ENCODE results near the gene H2BW1.
"Not testable (repeated sequence)": the region's sequence is repeated elsewhere in the genome, so short reads cannot be mapped to it uniquely, and the experiment has no call there.

H2BW1 gene, protein sequence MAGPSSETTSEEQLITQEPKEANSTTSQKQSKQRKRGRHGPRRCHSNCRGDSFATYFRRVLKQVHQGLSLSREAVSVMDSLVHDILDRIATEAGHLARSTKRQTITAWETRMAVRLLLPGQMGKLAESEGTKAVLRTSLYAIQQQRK

DNA sequence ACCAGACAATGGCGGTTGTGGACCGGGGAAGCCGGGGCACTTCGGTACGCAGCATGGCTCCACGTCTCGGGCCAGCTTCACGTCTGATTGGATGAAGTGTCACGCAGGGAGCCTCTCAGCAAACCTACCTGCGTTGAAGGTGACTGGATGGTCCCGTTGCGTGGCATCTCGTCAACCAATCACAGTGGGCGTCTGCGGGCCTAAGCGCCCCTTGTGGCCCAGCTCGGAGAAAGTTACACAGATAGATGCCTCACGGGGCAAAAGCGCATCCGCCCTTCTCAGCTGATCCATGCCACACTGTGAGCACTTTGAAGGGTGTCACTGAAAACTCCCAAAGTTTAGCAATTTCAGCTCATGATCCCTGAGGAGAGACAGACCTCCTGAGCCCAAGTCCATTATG is at the start of gene H2BW1:
Gene H2BW1 (minus strand): TSS at position 103 of the 400 bp plus-strand sequence. CDS start 132 bp downstream, outside the sequence.
- no peak for DNase-seq

DNA sequence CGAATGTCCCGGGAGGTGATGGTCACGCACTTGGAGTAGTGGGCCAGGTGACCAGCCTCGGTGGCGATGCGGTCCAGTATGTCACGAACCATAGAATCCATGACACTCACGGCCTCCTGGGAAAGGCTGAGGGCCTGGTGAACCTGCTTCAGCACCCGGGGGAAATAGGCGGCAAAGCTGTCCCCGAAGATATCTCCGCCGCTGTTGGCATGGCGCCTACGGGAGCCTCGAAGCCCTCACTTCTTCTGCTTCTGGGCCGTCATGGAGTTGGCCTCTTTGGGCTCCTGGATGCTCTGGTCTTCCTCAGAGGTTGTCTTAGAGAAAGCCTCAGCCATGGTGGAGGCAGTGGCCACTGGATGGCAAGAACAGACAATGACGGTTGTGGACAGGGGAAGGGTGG is 49.1 kb upstream of the H2BW1 start:
- DNase-seq: not testable (repeated sequence)

DNA sequence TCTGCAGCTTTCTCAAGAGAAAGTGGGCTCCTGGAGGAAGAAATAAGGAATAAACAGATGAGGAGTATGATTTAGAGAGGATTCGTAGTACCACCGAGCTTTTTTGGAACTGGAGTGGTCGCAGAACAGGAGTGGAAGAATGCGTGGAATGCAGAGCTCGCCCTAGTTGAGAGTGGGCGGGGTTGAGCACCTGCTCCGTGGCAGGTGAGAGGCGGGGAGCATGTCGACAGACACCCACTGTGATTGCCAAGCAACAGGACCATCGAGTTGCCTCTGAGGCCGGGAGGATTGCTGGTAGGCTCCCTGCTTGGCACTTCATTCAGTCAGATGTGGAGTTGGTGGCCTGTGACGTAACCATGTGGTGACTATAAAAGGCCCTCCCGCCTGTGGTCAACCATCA is 41.4 kb upstream of the H2BW1 start:
- not testable (repeated sequence) for DNase-seq

DNA sequence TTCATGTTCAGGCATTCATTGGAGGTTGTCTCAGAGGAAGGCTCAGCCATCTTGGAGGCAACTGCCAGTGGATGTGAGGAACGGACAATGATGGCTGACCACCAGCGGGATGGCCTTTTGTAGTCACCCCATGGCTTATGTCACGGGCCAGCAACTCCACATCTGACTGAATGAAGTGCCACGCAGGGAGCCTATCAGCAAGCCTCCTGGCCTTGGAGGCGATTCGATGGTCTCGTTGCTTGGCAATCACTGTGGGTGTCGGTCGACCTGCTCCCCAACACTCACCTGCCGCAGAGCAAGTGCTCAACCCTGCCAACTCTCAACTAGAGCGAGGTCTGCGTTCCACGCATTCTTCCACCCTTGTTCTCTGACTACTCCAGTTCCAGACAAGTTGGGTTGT is 33.7 kb upstream of the H2BW1 start:
- DNase-seq: no peak

DNA sequence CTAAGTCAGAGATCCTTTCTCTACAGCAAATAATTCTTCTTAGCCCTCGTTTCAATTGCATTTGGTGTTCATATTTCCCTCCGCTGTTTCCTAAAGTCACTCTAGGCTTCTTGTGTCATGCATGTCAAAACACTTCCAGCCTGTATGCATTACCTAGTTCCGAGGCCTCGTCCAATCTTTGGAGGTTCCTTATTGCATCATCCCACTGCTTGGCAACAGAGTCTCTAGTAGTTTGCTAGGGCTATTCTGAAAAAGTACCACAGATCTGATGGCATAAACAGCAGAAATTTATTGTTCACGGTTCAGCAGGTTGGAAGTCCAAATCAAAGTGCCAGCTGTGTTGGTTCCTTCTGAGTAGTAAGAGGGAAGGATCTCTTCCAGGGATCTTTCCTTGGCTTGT is 32.1 kb upstream of the H2BW1 start:
- no peak for DNase-seq

DNA sequence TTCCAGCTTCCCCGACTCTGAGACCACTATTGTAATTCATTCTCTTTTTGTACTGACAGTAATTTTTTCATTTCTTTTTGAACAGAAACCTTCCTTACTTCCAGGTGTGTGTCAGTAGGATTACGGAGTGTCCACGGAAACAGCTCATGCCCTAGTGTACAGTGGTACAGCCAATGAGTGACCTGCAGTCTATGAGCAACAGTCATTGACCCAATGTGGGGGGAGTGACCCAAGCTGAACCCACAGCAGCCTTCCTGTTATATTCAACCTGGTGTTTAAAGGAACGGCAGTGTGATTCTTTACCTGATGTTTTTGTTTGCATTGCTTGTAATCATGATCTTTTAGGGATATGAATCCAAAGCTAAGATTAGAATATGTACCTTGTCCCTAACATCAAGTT is 27.5 kb upstream of the H2BW1 start:
- no peak for DNase-seq

DNA sequence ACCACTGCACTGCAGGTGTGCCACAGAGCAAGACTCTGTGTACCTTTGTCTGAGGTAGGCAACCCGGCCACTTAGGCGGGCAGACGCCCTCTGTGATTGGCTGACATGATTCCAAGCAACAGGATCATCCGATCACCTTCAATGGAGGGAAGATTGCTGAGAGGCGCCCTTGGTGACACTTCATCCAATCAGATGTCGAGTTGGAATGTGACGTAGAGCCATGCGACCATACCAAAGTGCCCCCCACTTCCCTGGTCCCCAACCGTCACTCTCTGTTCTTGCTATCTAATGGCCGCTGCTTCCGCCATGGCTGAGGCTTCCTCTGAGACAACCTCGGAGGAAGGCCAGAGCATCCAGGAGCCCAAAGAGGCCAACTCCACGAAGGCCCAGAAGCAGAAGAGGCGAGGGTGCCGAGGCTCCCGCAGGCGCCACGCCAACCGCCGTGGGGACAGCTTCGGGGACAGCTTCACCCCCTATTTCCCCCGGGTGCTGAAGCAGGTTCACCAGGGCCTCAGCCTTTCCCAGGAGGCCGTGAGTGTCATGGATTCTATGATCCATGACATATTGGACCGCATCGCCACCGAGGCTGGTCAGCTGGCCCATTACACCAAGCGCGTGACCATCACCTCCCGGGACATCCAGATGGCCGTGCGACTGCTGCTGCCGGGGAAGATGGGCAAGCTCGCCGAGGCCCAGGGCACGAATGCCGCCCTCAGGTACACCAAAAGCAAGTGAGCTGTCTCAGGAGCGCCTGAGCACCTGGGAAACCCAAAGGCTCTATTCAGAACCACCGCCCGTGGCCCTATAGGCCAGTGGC is 26.4 kb upstream of the H2BW1 start, which contains the start of gene H2BW2:
Gene H2BW2 (plus strand): TSS at position 268 of the 817 bp plus-strand sequence. CDS start 39 bp downstream, at position 307.
- DNase-seq: no peak

DNA sequence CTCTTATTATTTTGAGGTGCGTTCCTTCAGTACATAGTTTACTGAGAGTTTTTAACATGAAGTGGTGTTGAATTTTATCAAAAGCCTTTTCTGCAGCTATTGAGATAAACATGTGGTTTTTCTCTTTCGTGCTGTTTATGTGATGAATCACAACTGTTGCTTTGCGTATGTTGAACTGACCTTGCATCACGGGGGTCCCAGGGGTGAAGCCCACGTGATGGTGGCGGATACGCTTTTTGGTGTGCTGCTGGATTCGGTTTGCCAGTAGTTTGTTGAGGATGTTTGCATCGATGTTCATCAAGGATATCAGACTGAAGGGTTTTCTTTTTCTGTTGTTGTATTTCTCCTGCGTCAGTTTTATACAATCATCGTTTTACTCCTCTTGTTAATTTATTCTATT is 4.6 kb upstream of the H2BW1 start:
- DNase-seq: no peak

DNA sequence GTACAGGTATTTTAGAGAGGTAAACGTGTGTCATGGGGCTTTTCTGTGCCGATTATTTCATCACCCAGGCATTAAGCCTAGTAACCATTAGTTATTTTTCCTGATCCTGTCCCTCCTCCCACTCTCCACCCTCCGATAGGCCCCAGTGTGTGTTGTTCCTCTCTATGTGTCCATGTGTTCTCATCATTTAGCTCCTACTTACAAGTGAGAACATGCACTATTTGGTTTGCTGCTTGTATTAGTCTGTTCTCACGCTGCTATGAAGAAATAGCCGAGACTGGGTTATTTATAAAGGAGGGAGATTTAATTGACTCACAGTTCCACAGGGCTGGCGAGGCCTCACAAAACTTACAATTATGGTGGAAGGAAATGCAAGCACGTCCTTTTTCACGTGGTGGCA is 2.1 kb upstream of the H2BW1 start:
- not testable (repeated sequence) for DNase-seq

DNA sequence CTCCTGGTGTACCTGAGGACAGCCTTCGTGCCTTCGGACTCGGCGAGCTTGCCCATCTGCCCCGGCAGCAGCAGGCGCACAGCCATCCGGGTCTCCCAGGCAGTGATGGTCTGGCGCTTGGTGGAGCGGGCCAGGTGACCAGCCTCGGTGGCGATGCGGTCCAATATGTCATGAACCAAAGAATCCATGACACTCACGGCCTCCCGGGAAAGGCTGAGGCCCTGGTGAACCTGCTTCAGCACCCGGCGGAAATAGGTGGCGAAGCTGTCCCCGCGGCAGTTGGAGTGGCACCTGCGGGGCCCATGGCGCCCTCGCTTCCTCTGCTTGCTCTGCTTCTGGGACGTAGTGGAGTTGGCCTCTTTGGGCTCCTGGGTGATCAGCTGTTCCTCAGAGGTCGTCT is 350 bp downstream of the H2BW1 start:
- no peak for DNase-seq

DNA sequence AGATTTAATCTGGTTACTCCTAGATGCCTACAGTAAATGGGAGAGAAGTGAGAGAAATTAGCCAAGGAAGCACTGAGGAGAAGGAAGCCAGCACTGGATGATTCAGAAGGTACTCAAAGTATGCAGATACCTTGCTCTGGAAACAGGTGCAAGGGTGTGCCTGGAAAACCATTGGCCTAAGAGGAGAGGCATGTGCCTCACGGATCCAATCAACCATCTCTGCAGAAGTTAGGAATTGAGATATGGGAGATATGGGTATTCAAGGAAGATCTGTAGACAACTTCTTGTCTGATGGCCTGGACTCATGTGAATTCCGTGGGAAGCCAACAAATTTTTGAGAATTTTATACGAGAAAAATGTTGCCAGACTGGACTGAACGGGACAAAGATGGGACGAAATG is 4.7 kb downstream of the H2BW1 start:
- no peak for DNase-seq

DNA sequence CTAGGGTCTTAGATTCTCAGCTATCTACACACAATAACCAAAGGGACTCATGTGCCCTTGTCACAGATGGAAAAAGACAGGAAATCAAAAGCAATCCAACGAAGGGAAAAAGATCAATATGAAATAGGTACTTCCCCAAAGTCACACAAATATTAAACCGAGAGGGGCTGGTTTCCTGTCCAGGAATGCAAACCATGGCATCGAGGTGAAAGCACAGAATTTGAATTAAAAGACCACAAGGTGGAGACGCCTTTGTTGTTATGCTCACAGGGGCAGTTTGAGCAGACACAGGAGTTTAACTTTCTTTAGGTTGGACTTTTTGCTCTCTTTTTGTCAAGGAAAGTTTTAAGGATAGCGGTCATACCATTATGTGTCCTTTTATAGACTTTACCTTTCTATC is 14.3 kb downstream of the H2BW1 start:
- DNase-seq: no peak

DNA sequence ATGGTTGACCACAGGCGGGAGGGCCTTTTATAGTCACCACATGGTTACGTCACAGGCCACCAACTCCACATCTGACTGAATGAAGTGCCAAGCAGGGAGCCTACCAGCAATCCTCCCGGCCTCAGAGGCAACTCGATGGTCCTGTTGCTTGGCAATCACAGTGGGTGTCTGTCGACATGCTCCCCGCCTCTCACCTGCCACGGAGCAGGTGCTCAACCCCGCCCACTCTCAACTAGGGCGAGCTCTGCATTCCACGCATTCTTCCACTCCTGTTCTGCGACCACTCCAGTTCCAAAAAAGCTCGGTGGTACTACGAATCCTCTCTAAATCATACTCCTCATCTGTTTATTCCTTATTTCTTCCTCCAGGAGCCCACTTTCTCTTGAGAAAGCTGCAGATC is 30.0 kb downstream of the H2BW1 start:
- DNase-seq: not testable (repeated sequence)

DNA sequence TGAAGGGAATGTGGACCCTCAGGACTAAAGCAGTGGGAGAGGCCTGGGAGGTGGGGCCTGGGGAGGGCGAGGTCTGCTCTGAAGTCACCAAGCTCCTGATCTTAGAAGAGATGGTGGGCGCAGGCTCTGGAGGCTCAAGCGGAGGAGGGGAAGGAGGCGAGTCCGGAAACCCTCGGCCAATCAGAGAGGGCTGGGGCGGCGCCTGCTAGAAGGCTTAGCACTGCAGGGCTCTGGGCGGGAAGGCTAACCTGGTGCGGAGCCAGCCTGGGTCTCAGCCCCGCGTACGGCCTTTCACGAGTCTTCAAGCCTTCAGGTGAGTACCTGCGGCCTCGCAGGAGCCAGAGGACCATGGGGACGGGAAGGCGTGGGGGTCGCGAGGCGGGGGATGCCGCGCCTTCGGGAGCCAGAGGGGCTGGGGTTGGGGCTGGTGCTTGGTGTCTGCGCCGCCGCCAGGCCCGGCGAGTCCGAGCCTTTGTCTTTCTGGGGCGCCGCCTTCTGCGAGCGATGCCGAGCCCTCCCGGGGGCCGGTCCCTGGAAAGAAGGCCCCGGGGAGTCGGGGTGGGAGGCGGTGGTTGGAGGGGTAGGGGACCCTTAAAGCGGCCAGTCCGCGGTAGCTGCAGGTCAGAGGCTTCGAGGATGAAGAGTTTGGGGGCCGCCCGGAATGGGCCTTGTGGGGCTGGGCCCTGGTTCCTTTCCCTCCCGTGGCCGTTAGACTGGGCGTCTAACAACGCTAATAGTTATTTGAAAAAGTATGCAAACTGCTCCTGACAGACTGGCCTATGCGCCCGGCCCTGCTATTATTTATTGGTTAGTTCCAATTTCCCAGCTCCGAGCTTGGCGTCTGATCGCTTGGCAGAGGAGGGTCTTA is 50.9 kb downstream of the H2BW1 start, which contains the start of gene TMSB15B:
Gene TMSB15B (plus strand): TSS at position 217 of the 868 bp plus-strand sequence.
- DNase-seq: not testable (repeated sequence)

Measured in stimulated activated CD4-positive, alpha-beta T cell treated with anti-CD3 and anti-CD28 coated beads, Interleukin-4, amount 100 ng/mL, for 4 hours (primary cell).